Stimulated activated CD4-positive, alpha-beta T cell treated with anti-CD3 and anti-CD28 coated beads, Interleukin-15, amount 100 ng/mL, for 1 hour (primary cell): ENCODE data around the gene CDC37L1.

Experiments used
- DNase-seq, 2 donors: peaks; one replicate each; pipeline ENCODE4 v3.0.0-alpha.2; 2020; ENCODE audit warnings: low read depth in 1 of 2, low spot score in 1 of 2

The CDC37L1 gene

DNA sequence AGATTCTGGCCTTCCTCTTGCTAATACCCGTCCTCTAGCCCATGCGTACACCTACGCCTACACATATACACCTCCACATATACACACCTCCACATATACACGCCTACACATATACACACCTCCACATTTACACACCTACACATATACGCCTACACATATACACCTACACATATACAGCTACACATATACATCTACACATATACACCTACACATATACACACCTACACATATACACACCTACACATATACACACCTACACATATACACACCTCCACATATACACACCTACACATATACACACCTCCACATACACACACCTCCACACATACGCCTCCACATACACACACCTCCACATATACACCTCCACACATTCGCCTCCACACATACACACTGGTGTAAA, 34.5 kb downstream of the CDC37L1 start:
- no peak for DNase-seq

DNA sequence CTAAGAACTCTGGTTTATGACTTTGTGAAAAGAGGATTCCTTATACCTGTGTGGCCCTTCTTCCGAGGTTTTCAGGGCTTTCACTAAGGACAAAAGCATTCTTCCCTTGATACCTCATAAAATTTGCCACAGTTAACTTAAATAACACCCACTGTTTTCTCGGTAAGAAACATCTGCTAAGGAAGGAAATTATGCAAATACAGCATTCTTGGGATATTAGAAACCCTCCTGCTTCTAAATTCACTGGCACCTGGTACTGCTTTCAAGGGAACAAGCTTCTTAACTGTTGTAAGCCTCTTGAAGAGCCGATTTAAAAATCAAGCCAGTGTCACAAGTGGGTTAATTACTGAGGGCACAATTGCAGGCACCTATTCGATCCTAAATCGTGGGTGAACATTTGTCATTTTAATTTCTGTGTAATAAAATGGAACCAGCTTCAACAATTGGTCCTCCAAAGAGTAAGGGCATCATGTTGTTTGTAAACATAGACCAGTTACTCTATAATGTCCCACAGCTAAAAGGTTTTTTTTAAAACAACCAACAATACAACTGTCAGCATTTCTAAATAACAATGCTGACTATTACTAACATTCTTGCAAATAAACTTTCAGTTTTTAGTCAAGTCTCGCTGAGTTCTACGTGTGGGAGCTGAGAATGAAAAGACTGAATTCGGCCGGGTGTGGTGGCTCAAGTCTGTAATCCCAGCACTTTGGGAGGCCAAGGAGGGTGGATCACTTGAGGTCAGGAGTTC, 35.1 kb downstream of the CDC37L1 start:
- no peak for DNase-seq

DNA sequence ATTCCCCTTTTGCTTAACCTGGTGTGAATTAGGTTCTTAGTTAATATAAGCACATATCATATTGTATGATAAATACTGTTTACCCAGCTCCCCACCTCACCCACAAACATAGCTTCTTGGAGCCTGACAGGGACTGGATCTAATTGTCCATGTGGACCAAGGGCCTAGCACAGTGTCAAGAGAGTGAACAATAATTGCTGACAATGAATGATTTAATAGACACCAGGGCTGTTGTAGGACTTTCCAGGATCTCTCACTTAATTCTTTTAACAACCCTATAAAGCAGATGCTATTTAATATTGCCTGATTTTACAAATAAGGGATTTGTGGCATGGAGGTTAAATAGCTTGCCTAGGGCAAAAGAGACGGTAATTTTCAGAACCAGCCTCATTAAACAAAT, 36.8 kb downstream of the CDC37L1 start:
- DNase-seq = no peak

DNA sequence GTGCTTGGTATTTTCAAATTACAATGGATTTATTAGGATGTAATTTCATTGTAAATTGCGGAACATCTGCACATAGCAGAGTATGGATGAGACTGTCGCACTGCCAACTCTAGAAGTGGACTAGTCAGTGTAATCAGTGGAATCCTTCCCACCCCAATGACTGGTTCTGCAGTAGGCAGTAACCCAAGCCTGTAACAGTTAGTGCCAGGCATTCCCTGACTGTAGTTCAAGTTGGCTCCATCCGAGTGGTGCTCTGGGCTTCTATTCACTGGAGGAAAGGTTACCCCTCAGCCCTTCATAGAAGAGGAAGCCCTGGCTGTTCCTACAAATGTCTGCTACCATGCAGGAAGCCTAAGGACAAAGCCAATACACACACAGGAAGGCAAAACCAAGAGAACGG, 38.4 kb downstream of the CDC37L1 start:
- DNase-seq = no peak

DNA sequence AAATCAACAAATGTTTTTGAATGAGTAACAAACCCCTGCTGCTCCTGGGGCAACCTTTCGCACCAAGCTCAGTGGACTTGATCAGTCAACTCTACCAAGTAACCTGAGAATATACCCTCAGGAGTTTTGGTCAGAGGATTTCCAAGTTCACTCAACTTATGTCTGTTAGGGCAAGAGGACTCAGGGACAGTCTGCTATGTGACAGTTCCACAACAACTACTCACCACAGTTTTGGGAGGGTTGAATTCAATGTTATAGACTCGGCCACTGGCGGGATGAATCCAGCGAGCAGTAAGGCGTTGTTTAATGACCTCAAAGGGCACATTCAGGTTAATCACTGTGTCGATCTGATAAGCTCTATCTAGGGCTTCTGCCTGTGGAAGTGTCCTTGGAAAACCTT, 39.5 kb downstream of the CDC37L1 start:
- no peak for DNase-seq

DNA sequence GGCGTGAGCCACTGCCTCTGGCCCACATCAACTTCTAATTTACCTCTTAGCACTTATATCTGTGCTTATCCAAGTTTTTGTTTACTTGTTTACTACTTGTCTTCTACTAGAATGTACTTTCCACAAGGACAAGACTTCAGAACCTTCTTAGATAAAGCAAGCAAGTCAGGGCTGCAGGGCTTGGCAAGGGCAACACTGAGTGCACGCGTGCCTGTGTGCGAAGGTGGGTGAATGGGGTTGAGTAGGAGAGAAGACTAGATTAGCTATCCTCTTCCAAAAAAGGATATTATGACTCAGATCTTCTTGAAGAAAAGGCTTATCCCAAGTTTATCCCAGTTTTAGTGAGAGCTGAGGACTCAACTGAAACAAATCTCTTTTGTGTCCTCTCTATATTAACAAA, 42.4 kb downstream of the CDC37L1 start:
- DNase-seq = no peak

DNA sequence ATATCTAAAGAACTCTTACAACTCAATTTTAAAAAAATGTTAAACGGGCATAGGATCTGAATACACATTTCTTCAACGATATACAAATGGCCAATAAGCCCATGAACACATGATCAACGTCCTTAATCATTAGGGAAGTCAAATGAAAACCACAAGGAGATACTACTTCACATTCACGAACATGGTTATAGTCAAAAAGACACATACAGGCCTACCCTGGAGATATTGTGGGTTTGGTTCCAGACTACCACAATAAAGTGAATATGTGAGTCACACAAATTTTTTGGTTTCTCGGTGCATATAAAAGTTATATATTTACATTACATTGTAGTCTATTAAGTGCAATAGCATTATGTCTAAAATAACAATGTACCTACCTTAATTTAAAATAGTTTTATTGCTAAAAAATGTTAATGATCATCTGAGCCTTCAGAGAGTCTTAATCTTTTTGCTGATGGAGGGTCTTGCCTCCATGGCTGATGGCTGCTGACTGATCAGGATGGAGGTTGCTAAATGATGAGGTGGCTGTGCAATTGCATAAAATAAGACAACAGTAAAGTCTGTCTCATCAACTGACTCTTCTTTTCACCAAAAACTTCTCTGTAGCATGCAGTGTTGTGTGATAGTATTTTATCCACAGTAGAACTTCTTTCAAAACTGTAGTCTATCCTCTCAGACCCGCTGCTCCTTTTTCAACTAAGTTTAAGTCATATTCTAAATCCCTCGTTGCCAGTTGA, 46.5 kb downstream of the CDC37L1 start:
- no peak for DNase-seq

DNA sequence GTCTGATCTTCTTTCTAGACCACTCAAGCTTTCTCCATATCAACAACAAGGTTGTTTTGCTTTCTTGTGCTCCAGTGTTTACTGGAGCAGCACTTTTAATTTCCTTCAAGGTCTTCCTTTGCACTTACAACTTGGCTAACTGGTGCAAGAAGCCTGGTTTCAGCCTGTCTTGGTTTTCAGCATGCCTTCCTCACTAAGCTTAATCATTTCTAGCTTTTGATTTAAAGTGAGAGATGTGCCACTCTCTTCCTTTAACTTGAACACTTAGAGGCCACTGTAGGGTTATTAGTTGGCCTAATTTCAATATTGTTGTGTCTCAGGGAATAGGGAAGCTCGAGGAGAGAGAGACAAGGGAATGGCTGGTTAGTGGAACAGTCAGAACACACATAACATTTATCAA, 48.2 kb downstream of the CDC37L1 start:
- no peak for DNase-seq

DNA sequence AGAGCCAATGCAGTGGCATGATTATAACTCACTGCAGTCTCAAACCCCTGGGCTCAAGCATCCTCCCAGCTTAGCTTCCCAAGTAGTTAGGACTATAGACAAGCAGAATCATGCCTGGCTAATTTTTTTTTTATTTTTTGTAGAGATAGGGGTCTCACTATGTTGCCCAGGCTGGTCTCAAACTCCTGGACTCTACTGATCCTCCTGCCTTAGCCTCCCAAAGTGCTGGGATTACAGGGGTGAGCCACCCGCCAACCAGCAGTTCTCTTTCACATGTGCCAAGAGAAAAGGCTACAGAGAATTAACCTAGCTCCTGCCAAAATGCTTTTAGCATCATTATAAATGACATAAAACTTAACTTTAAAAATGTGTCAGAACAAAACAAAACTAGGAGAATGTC, 53.5 kb downstream of the CDC37L1 start:
- DNase-seq = no peak

DNA sequence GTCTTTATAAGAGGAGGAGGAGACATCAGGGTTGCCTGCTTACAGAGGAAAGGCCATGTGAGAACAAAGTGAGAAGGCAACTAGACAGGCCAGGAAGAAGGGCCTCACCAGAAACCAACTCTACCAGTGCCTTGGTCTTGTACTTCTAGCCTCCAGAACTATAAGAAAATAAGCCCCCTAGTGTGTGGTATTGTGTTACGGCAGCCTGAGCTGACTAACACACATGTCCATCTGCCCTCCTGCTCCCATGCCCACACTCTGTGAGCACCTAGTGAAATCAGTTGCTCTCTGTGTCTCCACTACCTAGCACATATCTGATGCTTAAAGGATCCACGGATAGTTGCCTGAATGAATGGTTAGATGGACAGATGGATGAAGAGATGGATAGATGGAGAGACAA, 54.8 kb downstream of the CDC37L1 start:
- no peak for DNase-seq

DNA sequence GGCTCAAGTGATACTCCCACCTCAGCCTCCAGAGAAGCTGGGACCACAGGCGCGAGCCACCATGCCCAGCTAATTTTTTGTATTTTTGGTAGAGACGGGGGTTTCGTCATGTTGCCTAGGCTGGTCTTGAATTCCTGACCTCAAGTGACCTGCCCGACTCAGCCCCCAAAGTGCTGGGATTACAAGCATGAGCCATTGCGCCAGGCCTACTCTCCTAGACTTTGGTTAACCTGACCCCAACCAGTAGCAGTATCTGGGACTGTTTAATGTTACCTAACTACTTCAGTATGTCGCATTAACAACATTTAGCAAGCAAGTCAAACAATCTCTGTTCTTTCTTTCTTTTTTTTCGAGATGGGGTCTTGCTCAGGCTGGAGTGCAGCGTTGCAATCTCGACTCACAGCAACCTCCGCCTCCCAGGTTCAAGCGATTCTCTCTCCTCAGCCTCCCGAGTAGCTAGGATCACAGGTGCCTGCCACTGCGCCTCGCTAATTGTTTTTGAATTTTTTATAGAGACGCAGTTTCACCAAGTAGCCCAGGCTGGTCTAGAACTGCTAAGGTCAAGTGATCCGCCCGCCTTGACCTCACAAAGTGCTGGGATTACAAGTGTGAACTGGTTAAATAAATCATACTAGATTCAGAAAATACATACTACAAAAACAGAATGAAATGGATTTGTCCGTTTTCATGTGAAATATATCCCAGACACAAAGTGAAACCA, 59.7 kb downstream of the CDC37L1 start:
- DNase-seq = no peak

DNA sequence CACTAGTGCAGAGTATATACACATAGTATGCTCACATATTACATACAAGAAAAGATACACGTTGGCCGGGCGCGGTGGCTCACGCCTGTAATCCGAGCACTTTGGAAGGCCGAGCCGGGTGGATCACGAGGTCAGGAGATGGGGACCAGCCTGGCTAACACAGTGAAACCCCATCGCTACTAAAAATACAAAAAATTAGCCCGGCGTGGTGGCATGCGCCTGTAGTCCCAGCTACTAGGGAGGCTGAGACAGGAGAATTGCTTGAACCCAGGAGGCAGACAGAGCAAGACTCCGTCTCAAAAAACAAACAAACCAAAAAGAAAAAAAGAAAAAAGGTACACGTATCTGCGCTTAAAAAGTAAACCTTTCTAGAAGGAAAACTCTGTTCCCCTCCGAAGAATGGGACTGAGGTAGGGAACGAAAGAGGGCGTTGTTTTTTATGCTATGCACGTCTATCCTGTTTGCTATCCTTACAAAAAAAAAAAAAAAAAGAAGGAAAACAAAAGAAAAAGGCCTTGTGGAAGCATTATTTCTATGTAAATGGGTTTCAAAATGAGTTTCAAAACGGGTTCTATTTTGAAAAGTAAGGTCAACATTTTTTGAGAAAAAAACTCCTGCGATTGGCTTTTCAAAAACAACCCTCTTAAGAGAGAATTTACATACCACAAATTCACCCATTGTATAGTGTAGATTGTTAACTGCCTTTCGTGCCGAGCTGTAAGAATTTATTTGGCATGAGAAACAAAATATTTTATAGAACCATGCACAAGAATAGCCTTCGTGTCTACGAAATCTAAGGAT, 60.4 kb downstream of the CDC37L1 start:
- DNase-seq = no peak

DNA sequence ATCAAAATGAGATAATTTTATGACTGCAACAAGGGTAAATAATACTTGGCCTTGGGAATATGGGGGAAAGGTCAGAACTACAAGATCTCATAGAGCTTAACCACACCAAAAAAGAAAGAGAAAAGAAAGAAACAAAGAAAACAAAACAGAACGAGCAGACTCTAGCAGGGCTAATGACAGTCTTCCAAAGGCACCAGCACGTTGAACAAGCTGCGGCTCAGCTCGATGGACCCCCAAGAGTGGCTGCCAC, 60.9 kb downstream of the CDC37L1 start:
- DNase-seq = no peak

DNA sequence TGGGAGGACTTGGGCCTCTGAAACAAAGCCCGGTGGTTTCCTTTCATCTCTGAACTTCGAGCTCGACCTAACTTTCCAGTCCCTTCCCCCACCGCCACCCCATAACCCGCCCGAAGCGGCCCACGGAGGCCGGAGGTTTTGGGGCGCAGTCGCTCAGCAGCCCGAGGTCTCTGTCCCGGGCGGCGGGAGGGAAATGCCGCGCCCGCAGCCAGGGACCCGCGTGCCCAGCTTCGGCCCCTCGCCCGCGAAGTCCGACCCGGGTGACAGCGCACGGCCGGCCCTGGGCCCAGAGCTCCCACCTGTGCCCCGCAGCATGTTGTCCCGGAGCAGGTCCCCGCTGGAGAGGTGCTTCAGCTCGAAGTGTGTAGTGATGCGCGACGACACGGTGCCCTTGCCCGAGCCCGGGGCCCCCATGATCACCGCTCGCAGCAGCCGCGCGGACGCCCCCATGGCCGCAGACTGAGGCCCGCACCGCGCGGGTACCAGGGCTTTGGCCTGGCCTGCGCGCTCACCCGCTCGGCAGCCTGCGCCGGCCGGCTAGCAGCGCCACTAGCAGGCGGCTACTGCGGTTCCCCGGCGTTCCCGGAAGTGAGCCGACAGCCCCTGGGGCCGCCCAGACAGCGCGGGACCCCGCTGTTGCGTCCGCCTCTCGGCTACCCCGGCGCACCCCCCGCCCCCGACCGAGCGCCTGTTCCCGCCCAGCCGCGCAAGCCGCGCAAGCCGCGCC, 61.4 kb downstream of the CDC37L1 start, which contains the start of gene AK3:
AK3 (minus strand) TSS at position 565 of the 727 bp plus-strand sequence; CDS start at position 450, 115 bp downstream.
- DNase-seq = peak; percentile 68 to 78

DNA sequence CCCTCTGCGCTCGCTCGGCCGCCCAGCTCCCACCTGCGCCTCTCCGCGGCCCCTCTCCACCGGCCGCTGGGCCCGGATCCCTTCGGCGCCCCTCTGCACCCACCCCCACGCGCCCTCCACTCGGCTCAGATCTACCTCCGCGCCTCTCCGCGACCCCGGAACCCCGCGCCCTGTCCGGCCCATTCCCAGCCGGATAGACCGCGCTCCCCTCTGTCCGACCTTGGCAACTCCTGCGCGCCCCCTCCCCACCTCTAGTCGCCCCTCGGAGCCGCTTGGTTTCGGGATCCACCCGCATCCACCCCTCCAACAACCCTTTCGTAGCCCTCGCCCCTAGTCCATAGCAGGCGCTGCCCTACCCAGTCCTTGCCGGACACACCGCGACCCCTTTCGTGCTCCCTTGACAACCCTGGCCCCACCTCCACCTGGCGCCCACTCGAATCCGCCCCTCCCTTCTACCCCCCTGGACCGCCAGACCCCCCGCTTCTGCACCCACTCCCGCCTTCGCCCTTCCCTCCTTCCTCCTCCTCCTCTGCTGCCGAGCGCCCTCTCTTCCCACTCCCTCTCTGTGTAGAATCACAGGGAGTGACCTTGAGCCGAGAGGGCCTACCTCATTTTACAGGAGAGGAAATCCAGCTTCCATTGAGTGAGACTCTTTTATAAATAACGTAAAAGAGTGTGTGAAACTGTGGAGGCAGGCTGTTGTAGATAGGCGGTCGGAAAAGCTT, 62.2 kb downstream of the CDC37L1 start:
- DNase-seq = no peak

DNA sequence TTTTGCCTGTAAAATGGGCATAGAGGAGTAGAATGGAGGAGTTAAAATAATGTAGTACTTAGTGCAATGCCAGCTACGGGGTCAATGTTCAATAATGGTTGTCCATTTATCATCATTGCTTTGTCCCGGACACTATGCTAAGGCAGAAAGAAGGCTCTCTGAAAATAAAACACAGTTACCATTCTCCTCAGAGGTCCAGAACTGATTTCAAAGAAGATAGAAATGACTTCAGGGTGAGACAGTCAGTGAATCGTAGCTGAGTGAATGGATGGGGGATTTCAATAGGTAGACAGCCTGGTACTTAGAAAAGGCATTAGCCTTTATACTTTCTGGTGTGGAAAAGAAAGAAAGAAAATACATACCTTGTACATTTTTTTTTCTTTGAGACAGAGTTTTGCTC, 62.9 kb downstream of the CDC37L1 start:
- no peak for DNase-seq

DNA sequence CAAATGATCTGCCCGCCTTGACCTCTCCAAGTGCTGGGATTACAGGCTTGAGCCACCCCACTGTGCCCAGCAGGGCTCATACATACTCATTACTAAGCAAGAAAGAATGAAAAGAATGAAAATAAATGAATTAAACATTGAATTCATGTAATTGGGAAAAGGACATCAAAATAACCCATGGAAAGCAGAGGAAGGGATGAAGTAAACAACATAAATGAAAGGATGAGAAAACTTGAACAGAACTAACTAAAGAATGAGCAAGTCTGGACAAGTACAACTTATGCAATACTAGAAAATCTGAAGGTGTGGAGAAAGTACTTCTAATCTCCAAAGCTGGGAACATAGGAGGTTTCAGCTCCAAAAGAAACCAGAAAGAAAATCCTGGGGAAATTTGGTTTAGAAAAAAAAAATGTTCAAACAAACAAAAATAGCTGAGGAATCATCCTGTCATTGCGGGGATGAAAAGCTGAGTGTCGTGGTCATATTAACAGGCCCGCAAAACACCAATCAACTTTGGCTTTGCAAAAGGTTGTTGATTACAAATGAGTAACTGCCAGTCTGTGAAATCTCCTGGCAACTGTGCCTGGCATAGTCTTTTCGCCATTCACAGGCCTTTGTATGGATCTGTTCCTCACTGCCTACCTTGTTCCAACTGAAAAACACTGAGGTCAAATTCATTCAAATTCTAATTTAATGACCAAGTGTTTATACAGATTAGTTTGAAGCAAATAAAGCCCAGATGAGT, 63.9 kb downstream of the CDC37L1 start:
- no peak for DNase-seq

DNA sequence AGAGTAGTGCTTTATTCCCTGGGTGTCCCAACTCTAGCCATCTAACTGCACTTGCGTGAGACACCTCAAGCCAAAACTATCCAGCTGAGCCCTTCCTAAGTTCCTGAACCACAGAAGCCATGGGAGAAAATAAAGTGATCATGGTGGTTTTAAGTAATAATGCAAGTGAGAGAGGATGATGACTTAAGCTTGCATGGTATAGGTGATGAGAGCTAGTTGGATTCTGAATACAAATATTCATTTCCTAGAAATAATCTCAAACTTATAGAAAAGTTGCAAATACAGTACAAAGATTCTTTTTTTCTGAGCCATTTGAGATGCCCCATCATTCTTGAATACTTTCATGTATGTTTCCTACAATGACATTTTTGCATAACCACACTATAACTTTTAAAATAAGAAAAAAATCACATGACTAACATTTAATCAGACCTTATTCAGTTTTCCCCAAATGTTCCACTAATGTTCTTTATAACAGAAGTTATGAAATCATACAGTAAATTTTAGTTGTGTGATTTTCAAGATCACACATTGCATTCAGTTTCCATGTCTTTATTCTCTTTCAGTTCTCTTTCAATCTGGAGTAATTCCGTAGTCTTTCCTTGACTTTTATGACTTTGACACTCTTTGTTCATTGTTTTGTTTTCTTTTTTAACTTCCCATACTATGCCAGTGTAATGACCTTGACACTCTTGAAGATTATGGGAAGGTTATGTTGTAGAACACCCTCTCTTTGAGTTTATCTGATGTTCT, 67.1 kb downstream of the CDC37L1 start:
- DNase-seq = no peak

DNA sequence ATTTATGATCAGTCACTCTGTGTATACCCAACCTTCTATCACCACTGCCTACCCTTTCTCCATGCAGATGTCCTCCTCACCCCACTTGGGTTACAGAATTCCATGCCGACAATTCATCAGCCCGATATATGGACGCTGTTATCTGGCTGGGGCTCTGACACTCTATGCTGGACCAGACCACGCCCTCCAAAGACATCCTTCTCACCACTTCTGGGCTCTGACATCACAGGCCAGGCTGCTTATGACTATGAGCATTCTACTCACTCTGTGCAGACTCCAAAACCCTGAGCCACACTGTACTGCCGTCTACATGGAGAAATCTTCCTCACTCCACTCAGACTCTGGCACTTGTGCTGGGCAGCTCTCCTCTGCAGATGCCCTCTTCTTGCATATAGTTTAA, 69.2 kb downstream of the CDC37L1 start:
- no peak for DNase-seq
